ENCODE data around the gene HAPLN3.

- TF ChIP-seq CTCF (IDR thresholded peaks at IDR 0.05; ENCODE audit: insufficient read depth, low read length) = no peak
- no peak for TF ChIP-seq GABPA (IDR thresholded peaks at IDR 0.05; ENCODE audit: low read depth)
- TF ChIP-seq POLR2AphosphoS5 (IDR thresholded peaks at IDR 0.05; ENCODE audit: low read depth) = no peak
- TF ChIP-seq REST (IDR thresholded peaks at IDR 0.05; ENCODE audit: insufficient replicate concordance, low read depth) = no peak
Measured at GRCh38 chr15:88830016-88830415, 65.3 kb downstream of the HAPLN3 start.
